NCI-H1694 treated with DMSO at 0.1 percent for 48 hours (cell line): ENCODE results near the gene USP2.
"Not testable (repeated sequence)": the region's sequence is repeated elsewhere in the genome, so short reads cannot be mapped to it uniquely, and the experiment has no call there.

Experiments used
- DNase-seq: peaks from one replicate; lab custom pipeline; 2025; lab: John Stamatoyannopoulos, UW

The USP2 gene

DNA sequence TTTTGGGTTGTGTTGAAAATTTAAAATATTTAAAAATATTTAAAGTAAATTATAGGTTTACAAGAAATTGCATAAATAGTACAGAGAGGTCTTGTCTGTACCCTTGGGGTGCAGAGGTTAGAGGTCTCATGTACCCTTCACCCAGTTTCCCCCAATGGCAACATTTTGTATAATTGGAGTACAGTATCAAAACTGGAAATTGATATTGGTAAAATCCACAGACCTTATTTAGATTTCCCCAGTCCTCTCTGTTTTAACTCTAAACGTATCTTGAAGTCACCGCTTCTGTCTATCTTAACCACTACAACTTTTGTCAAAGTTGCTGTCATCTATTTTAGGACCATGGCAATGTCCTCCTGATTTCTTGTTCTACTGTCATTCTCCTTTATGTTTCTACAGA is 30.6 kb upstream of the USP2 start:
- no peak for DNase-seq

DNA sequence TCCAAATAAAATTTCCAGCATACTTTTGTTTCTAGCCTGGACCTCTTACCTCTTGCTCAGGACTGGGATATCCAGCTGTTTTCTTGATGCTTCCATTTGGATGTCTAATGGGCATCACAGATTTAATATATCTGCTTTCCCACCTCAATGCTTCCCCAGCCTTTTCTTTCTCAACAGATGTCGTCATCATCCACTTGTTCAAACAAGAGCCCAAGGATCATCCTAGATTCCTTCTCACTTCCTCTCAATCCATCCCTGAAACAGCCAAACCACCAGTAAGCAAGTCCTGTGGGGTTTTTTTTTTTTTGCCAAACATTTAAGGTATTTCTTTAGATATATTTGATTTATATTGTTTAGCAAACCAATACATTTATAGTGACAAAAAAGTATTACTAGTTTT is 29.0 kb upstream of the USP2 start:
- no peak for DNase-seq

DNA sequence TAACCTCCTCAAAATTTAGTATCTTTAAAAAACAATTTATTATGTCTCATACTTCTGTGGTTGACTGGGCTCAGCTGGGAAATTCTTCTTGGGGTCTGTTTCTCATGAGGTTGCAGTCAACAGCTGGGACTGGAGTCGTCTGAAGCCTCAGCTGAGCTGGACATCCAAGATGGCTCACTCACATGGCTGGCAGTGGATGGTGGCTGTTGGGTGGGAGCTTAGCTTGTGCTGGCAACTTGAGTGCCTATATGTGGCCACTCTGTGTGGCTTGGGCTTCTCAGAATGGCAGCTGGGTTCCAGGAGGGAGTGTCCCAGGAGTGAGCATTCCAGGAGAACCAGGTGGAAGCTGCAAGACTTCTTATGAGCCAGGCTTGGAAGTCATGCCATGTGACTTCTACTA is 28.2 kb upstream of the USP2 start:
- no peak for DNase-seq

DNA sequence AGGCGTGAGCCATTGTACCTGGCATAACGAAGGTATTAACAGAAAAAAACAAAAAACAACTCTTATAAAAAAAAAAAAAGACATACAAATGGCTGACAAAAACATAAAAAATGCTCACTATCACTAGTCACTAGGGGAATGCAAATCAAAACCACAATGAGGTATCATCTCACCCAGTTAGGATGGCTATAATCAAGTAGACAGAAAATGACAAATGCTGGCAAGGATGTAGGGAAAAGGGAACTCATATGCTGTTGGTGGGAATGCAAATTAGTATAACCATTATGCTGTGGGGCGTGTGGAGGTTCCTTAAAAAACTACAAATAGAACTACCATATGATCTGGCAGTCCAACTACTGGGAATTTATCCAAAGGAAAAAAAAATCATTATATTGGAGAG is 24.5 kb upstream of the USP2 start:
- DNase-seq, result no peak

DNA sequence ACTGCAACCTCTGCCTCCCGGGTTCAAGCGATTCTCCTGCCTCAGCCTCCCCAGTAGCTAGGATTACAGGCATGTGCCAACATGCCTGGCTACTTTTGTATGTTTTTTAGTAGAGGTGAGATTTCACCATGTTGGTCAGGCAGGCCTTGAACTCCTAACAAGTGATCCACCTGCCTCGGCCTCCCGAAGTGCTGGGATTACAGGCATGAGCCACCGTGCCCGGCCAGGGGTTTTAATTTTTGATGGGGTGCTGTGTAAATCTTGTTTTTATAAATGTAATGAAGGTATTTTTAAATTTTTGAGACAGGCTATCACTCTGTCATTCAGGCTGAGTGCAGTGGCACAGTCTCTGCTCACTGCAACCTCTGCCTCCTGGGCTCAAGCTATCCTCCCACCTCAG is 24.0 kb upstream of the USP2 start:
- not testable (repeated sequence) for DNase-seq

DNA sequence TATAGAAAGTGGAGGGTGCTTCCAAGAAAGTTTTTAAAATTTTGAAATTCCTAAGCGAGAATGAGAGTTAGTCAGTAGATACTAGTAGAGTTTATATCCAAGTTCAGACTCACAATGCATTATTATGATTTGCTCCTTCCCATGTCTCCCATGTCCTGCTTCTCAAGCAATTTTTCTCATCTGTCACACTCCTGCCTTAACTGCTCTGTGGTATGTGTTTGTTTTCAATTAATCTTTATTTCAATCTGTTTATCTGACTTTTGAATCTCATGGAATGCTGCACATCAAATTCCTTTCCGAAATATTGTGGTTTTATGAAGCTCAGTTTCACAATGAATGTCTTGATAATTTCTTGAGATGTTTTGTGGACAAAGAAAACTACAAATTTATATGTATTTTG is 23.4 kb upstream of the USP2 start:
- no peak for DNase-seq

DNA sequence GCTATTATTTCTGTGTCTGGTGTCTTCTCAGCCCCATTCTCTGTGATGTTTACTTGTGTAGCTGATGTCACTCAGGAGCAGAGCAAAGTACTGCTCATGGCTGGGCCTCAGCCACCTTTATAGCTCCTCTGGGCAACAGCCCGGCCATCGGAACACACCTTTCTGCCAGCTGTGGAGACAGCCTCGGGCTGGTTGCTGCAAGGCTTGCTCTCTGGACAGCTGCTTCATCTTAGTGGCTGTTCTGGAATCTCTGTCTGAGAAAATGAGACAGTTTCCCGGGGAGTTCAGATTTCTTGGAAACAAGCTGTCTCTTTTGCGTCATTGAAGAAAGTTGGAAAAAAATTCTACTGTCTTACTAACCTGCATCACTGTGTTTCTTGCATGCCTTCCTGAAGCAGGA is 21.5 kb upstream of the USP2 start:
- DNase-seq, result no peak

DNA sequence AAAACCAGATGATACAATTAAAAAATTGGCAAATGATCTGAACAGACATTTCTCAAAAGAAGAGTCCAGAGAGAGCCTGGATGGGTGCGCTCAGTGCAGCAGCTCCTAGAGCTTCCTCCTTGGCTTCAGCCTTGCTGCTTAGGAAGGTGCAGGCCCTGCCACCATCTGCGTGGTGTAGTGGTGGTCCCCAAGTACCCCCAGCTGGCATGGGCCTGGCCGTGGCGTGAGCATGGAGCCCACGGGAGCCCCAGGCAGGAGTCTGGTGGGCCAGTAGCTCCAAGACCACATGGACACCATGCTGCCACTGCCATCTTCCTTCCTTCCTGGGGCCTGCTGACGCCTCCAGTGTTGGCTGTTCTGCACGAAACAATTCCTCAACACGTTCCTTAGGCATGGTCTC is 21.0 kb upstream of the USP2 start:
- no peak for DNase-seq

DNA sequence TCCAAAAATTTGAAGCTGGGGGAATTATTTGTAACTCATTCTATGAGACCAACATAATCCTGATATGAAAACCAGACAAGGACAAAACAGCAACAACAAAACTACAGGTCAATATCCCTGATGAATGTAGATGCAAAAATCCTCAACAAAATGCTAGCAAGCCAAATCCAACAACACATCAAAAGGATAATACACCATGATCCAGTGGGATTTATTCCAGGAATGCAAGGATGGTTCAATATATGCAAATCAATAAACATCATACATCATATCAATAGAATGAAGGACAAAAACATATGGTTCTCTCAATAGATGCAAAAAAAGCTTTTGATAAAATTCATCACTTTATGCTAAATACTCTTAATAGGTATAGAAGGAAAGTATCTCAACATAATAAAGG is 19.4 kb upstream of the USP2 start:
- DNase-seq, result no peak

DNA sequence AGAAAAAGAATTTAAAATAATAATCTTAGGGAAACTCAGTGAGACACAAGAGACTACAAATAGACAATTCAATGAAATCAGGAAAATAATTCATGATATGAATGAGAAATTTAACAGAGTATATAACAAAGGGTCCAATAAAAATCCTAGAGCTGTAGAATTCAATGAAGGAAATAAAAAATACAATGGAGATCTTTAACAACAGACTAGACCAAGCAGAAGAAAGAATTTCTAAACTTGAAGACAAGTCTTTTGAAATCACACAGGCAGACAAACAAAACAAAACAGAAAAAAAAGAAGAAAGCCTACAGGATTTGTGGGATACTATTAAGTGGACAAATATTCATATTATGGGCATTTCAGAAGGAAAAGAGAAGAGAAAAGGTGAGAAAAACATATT is 16.2 kb upstream of the USP2 start:
- no peak for DNase-seq

DNA sequence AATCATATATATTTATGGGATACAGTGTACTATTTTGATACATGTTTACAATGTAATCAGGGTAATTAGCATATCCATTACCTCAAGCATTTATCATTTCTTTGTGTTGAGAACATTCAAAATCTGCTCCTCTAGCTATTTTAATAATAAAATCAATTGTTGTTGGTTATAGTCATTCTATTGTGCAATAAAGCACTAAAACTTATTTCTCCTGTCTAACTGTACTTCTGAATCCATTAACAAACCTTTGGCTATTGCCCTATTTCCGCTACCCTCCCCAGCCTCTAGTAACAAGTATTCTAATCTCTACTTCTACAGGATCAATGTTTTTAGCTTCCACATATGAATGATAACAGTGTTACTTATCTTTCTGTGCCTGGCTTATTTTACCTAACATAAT is 15.3 kb upstream of the USP2 start:
- no peak for DNase-seq

DNA sequence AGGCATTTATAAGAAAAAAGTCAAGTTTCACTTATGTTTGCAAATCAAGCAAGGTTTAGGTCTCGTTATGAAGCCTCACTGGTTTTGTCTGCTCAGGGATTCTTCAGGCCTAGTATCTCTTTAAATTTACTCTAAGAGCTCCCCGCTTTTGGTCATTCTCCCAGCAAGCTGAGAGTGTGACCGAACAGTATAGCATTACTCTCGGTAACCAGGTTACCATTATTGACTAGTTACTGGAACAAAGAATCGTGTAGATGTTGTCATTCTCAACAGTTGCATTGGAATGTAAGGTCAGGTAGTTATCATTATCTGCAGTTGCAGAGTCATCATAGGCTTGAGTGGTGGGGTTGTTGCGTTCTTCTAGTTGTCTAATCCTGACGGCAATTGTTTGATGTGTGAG is 9.8 kb upstream of the USP2 start:
- DNase-seq, result no peak

DNA sequence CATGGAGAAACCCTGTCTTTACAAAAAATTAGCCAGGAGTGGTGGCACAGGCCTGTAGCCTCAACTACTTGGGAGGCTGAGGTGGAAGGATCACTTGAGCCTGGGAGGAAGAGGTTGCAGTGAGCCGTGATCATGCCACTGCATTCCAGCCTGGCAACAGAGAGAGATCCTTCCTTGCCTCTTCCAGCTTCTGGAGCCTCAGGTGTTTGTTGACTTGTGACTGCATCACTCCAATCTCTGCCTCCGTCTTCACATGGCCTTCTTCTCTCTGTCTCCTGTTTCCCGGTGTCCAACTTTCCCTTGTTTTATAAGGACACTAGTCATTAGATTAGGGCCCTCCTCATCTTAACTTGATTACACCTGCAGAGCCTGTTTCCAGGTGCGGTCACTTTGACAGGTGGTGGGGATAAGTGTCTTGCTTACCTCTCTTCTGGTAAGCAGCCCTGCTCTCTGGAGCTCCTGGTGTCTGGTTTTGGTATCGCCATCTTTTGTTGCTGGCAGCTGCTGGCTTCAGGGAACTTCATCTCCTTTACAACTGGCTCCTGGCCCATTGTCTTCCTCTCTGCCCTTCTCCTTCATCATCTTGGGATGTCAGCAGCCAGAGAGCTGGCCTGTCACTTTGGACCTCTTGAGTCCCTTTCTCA is 8.2 kb upstream of the USP2 start:
- DNase-seq, result no peak

DNA sequence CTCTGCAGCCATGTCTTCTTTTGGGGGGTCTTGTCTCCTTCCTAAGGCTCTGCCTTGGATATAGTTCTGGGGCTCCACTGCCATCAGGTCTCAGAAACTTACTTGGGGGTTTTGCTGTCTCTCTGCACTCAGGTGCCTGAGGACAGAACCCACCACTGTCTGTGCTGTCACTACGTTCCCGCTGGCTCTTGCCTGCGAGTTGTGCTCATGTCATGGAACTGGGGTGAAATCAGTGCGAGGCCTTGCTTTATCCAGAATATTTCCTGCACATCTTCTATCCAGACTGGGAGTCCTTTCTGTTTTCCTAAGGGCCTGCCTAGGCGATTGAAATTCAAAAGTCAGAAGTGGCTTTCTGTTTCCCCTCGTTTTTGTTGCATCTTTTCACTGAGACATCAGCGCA is 6.6 kb upstream of the USP2 start:
- DNase-seq, result no peak

DNA sequence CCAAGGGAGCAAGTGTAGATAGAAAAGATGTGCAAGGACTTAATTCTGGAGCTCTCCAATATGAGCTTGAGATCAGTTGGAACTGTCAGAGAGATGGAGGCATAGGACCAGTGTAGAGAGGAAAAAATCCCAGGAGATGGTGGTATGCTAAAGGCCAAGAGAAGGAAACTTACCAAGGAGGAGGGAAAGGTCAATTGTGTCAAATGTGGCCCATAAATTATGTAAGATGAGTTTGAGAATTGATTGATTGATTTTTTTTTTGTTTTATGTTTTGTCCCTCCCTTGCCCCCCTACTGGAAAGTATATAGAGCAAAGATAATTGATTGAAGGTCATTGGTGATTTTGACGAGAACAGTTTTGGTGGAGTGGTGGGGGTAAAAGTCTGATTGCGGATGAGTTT is 2.8 kb upstream of the USP2 start:
- DNase-seq, result no peak

DNA sequence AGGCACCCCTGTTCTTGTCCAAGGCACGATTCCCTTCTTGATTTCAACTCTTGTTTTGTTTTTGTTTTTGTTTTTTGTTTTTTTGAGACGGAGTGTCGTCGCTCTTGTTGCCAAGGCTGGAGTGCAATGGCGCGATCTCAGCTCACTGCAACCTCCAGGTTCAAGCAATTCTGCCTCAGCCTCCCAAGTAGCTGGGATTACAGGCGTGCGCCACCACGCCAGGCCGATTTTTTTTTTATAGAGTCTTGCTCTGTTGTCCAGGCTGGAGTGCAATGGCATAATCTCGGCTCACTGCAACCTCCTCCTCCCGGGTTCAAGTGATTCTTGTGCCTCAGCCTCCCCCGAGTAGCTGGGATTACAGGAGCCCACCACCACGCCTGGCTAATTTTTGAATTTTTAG is 1.0 kb upstream of the USP2 start:
- not testable (repeated sequence) for DNase-seq

DNA sequence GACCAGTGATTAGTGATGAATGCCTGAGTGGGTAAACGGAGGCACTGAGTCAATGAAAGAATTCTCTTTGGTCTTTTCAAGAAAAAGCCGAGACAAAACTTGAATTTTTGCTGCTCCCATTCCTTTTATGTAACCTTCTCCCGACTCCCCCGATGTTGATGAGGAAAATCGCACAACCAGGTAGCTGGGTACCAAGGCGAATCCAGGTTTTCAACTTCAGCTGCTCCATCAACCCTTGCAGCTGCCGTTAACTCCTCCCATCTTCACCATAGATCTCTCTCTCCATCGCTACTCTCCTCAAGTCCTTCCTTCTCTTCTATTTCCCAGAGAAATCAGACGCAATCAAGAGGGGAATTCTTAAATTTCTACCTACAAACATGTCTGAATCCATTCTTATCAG is 611 bp upstream of the USP2 start:
- DNase-seq, result no peak

DNA sequence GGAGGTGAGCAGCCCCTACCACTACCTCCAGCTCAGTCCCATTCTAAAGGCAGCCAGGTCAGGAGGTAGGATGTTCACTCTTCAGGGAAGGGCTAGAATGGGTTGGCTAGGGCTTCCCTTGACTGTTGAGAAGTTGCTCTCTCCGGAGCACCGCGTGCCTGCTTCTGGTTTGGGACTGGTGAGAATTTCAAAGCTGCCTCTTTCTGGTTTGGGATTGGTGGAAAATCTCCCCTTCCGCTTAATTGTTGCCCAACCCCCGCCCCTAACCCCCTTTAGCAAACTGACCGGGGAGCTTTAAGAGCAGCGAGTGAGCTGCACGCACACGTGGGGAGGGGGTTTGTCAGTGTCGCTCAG is 686 bp downstream of the USP2 start:
- no peak for DNase-seq

DNA sequence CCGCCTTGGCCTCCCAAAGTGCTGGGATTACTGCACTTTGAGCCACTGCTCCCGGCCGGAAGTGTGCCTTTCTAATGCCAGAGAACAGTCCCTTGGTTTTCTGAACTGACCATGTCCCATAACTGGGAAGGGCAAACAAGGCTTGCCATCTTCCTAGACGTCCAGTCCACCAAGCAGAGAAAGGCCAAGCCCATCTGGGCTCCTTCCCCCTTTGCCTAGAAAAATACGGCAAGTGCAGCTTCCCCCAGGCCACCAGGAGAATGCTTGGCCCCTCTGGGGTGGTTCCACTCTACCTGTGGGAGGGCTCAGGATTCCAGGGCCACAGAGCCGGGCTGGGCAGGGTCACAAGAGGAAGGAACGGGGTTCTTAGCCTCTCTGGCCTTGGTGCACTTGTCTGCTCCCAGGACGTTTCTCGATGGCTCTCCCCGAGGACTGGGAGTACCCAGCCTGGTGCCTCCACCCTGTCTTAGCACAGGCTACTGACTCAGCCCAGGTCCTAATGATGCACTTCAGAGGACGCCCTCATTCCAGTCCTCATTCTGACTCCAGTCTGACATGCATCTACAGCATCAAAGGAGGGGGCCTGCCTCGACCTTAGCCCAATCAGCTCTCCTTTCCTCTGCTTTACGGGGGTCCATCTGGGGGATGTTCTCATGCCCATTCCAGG is 1.2 kb downstream of the USP2 start:
- no peak for DNase-seq

DNA sequence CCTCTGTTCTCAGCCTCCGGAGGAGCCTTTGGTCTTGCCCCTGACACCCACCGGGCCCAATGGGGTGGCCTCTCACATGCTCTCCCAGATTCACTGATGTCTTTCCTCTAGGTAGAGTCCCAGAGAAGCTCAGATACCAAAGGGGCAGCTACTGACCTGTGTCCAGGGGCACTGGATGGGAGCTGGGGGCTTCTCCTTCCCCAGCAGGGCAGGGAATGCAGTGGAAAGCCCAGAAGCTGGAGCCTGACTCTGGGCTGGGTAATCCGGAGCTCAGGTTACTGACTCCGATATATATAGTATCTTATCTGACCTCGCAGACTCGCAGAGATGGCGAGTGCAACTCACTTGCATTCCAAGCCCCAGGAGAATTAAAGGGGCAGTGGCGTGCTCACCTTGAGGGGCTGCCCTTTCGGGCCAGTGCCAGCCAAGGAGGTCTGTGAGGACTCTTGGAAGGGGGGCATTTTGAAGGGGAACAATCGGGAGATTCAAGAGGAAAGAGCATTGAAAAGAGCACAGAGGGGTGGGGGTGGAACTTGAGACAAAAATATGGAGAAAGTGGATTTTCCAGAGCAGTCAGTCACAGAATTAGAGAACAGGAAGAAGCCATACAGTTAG is 2.5 kb downstream of the USP2 start:
- no peak for DNase-seq

DNA sequence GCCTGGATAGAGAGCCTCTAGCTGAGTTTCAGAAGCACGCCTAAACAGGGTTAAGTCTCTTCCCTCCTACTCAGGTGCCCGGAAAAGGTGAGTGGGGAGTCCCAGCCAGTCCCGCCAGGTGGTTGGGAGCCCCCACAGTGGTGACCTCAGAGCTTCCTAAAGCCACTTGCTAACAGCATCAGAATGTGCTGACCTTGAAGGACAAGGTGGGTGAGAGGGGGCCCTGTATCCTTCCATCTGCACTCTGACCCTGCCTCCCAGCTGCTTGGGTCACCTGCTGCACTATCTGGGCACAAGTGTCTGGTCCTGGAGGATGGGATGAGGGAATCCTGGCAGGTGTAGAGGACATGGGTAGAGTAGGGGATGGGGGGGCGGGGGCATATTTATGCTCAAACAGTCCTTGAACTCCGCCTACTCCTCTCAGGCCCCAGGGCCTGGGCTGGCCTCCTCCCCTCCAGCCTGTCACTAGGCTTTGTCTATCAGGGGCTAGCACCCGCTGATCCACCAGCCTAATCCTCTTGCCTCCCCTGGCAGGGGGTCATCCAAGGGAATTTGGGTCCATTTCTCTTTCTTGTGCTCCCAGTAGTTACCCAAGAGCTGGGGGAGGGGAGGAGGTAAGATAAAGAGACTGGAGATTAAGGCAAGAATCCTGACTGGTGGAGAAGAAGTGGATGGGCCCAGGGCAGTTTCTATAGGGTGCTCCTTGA is 3.4 kb downstream of the USP2 start:
- no peak for DNase-seq

DNA sequence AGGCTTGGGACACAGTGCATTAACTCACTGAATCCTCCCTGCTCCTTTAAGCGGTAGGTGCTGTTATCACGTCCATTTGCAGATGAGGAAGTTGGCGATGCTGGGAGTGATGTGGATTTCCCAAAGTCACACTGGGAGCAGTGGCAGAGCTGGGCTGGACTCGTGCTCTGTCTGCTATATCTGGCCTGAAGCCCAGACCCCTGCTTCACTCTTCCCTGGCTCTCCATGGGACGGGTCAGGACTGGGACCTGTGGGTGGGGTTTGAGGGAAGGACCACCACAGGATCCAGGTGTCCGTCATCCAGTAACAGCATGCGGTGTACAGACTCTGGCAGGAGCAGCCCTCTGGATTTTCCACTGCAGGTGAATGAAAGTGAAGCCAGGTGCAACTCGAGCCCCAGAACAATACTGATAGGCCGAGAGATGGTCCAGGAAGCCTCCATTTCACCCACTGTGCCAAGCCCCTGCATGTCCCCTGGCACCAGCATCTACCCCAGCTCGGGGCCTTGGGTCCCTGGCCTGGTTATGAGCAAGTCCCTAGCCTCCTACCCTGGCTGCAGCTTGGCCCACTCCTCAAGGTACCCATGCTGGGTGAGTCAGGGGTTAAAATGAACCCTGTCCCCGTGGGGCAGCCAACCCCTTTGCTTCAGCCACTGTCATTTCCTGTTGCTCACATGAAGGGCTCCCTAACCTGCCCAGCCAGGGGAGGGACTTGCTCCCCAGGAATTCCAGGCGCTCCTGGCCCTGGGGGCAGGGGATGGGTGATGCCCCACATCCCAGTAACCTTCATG is 4.2 kb downstream of the USP2 start:
- no peak for DNase-seq
